Measurements from ENCODE around the gene HSPBP1.

- TF ChIP-seq, protein P1, sequence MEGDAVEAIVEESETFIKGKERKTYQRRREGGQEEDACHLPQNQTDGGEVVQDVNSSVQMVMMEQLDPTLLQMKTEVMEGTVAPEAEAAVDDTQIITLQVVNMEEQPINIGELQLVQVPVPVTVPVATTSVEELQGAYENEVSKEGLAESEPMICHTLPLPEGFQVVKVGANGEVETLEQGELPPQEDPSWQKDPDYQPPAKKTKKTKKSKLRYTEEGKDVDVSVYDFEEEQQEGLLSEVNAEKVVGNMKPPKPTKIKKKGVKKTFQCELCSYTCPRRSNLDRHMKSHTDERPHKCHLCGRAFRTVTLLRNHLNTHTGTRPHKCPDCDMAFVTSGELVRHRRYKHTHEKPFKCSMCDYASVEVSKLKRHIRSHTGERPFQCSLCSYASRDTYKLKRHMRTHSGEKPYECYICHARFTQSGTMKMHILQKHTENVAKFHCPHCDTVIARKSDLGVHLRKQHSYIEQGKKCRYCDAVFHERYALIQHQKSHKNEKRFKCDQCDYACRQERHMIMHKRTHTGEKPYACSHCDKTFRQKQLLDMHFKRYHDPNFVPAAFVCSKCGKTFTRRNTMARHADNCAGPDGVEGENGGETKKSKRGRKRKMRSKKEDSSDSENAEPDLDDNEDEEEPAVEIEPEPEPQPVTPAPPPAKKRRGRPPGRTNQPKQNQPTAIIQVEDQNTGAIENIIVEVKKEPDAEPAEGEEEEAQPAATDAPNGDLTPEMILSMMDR (IDR thresholded peaks at IDR 0.05) = no peak
- no peak for TF ChIP-seq EP300 (IDR thresholded peaks at IDR 0.05)
These were observed at the start of gene HSPBP1 for GRCh38 chr19:55279770-55280643.
